Stimulated activated naive B cell treated with anti-CD40 and anti-IgM and Interleukin-4, amounts not matched to agents 10 μg/mL and 1 μg/mL and 100 μg/mL, for 72 hours (primary cell): Measurements from ENCODE around the gene FATE1.
A peak's percentile ranks its signal among the peaks of the same experiment; 100 is the strongest.

ENCODE experiments used
- ATAC-seq, 2 donors: fragments of 150-1000 bp; cut with Tn5 transposase; replicated peaks; 2 replicates each; pipeline ENCODE4 v1.10.0; 2021; ENCODE audit warnings: moderate library complexity in 1 of 2
- DNase-seq: peaks from one replicate; pipeline ENCODE4 v3.0.0; 2021
- H3K27ac Mint-ChIP-seq: one replicate; pipeline ENCODE4 v1.8.0; 2022; ENCODE audit warnings: mild to moderate bottlenecking, mixed read lengths
- H3K27me3 Mint-ChIP-seq, 2 donors: one replicate each; pipeline ENCODE4 v1.8.0; 2022; ENCODE audit warnings: mixed read lengths in 2 of 2
- H3K36me3 Mint-ChIP-seq, 2 donors: one replicate each; pipeline ENCODE4 v1.8.0; 2022; ENCODE audit warnings: mixed read lengths in 2 of 2, mild to moderate bottlenecking in 1 of 2
- H3K4me1 Mint-ChIP-seq, 2 donors: one replicate each; pipeline ENCODE4 v1.8.0; 2022; ENCODE audit warnings: mixed read lengths in 2 of 2, mild to moderate bottlenecking in 1 of 2
- H3K4me3 Mint-ChIP-seq, 2 donors: one replicate each; pipeline ENCODE4 v1.8.0; 2022; ENCODE audit warnings: mild to moderate bottlenecking in 2 of 2, mixed read lengths in 2 of 2, moderate library complexity in 1 of 2
- H3K9me3 Mint-ChIP-seq, 2 donors: one replicate each; pipeline ENCODE4 v1.8.0; 2022; ENCODE audit warnings: mixed read lengths in 2 of 2, mild to moderate bottlenecking in 1 of 2

Gene FATE1

GRCh38 chrX:151722241-151722846 lies 6.5 kb downstream of the FATE1 start:
- Mint-ChIP-seq H3K27me3 (peaks cover 0 to 12% of the 10 kb centered on the region in 2 donors), H3K27ac (no peak overlapping the region), H3K4me3 (no peak overlapping the region), H3K36me3 (no peaks in the 10 kb centered on the region), H3K9me3 (peaks cover 0 to 3% of the 10 kb centered on the region in 2 donors), H3K4me1 (no peaks in the 10 kb centered on the region)
- ATAC-seq (peak in 1 of 2 donors; percentile 67), DNase-seq (no peak)

- no peak overlapping the region for H3K27ac Mint-ChIP-seq
- no peak overlapping the region for H3K4me3 Mint-ChIP-seq
- H3K9me3 Mint-ChIP-seq = peaks cover 0 to 3% of the 10 kb centered on the region in 2 donors
- no peaks in the 10 kb centered on the region for H3K4me1 Mint-ChIP-seq
- peaks cover 0 to 12% of the 10 kb centered on the region in 2 donors for H3K27me3 Mint-ChIP-seq
- ATAC-seq (no peak), DNase-seq (no peak)
- no peaks in the 10 kb centered on the region for H3K36me3 Mint-ChIP-seq
These were observed 7.4 kb downstream of the FATE1 start for GRCh38 chrX:151723156-151723760.

GRCh38 chrX:151724563-151725337 lies 8.9 kb downstream of the FATE1 start:
- Mint-ChIP-seq H3K36me3 (no peaks in the 10 kb centered on the region), H3K4me1 (no peaks in the 10 kb centered on the region), H3K27ac (no peak overlapping the region), H3K9me3 (no peaks in the 10 kb centered on the region), H3K27me3 (peaks cover 0 to 12% of the 10 kb centered on the region in 2 donors), H3K4me3 (no peak overlapping the region)
- DNase-seq (no peak), ATAC-seq (no peak)

DNA sequence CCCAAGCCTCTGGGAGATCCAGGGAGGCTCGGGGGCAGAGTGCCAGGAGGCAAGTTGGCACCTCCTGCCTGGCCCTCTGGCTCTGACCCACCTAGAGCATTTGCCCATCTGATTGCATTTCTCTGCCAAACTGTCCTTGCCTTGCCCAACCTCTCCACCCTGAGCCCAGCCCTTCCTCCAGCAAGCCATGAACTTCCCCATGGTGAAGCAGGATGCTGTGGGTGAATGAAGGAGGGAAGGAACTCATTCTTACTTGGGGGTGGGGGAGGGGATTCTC lies 9.4 kb downstream of the FATE1 start:
- H3K27me3 Mint-ChIP-seq = peaks cover 0 to 12% of the 10 kb centered on the region in 2 donors
- H3K27ac Mint-ChIP-seq = no peak overlapping the region
- H3K4me1 Mint-ChIP-seq = no peaks in the 10 kb centered on the region
- no peaks in the 10 kb centered on the region for H3K36me3 Mint-ChIP-seq
- no peaks in the 10 kb centered on the region for H3K9me3 Mint-ChIP-seq
- no peak for ATAC-seq
- no peak overlapping the region for H3K4me3 Mint-ChIP-seq
- DNase-seq = no peak

- Mint-ChIP-seq H3K4me1 (no peaks in the 10 kb centered on the region), H3K4me3 (no peak overlapping the region), H3K27ac (no peak overlapping the region), H3K9me3 (no peaks in the 10 kb centered on the region), H3K27me3 (peaks cover 0 to 12% of the 10 kb centered on the region in 2 donors), H3K36me3 (no peaks in the 10 kb centered on the region)
- ATAC-seq (no peak), DNase-seq (no peak)
These were observed 10.9 kb downstream of the FATE1 start for GRCh38 chrX:151726751-151727150.

DNA sequence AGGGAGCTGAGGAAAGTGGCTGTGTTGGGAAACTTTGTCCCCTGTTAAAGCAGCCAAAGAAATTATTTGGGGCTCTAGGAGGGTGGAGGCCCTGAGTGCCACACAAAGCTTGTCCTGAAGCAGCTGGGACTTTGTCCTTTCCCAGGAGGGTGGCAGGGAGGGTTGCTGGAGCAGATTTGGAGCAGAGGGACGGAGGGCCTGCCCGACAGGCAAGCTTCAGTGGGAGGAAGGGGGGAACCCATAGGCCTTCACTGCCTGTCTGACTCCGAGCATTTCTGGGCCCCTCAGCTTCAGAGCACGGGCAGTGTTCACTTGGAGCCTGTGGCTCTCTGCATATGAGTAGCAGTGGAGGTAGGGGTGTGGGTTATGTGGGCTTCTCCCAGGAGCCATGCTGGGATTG lies 11.5 kb downstream of the FATE1 start:
- no peak for DNase-seq
- H3K27me3 Mint-ChIP-seq = peaks cover 0 to 12% of the 10 kb centered on the region in 2 donors
- no peak overlapping the region for H3K27ac Mint-ChIP-seq
- H3K9me3 Mint-ChIP-seq = no peaks in the 10 kb centered on the region
- no peaks in the 10 kb centered on the region for H3K36me3 Mint-ChIP-seq
- H3K4me1 Mint-ChIP-seq = no peaks in the 10 kb centered on the region
- no peak for ATAC-seq
- H3K4me3 Mint-ChIP-seq = no peak overlapping the region

DNA sequence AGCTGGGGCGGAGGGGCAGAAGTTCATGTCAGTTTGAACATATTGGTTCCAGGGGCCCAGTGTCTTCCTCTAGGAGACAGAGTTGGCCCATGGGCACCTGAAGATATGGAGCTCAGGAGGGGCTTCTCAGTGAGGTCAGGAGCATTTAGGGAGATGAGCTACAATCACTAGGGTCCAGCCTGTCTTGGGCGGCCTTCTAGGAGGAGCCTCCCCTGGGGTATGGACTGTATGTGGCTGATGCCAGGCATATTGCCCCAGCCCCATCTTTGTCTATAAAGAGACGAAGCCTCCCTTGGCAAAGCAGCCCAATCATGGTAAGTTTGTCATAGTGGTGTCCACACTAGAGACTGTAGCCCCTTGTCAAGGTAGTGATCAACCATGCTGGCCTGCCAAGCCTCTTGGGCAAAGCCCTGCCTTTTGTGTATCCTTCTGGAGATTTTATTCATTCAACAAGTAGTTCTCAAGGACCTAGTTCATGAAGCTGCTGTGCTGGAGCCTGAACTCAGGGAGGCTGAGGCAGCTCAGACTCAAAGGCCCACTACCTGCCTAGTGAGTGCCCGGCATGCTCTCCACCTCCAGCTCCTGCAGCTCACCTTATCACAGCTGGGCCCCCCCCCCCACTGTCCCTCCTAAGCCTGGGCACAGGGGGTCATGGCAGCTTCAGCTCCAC lies 13.4 kb downstream of the FATE1 start:
- Mint-ChIP-seq H3K27me3 (peaks cover 0 to 6% of the 10 kb centered on the region in 2 donors), H3K4me3 (no peak overlapping the region), H3K36me3 (no peaks in the 10 kb centered on the region), H3K27ac (no peak overlapping the region), H3K4me1 (no peaks in the 10 kb centered on the region), H3K9me3 (no peaks in the 10 kb centered on the region)
- DNase-seq (no peak), ATAC-seq (no peak)

DNA sequence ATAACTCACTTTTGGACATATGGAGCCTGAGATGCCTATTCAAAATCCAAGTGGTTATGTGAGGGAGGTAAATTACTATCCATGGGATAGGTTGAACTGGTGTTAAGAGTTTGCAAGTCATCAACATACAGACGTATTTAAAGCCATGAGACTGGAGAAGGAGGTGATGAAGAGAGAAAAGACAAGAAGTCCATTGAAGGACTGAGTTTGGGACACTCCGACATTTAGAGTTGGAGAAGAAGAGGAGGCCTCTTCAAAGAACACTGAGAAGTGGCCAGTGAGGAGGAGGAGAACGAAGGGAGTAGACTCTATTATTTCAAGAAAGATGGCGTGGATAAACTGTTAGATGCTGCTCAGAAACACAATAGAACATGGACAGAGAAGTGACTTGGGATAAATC lies 18.6 kb downstream of the FATE1 start, which contains the start of gene CNGA2:
TSS of gene CNGA2 (plus strand) at position 301 of the 400 bp plus-strand sequence. CDS start 3,738 bp downstream, outside the sequence.
- Mint-ChIP-seq H3K4me1 (no peaks in the 10 kb centered on the region), H3K27me3 (peaks cover 0 to 14% of the 10 kb centered on the region in 2 donors), H3K4me3 (no peak within 1 kb of the TSS), H3K36me3 (no peaks in the 10 kb centered on the region), H3K27ac (no peak within 1 kb of the TSS), H3K9me3 (no peaks in the 10 kb centered on the region)
- no peak for ATAC-seq
- DNase-seq = no peak

GRCh38 chrX:151735219-151735618 lies 19.4 kb downstream of the FATE1 start:
- Mint-ChIP-seq H3K27me3 (peaks cover 0 to 14% of the 10 kb centered on the region in 2 donors), H3K36me3 (no peaks in the 10 kb centered on the region), H3K9me3 (no peaks in the 10 kb centered on the region), H3K27ac (no peak overlapping the region), H3K4me3 (no peak overlapping the region), H3K4me1 (no peaks in the 10 kb centered on the region)
- ATAC-seq = no peak
- no peak for DNase-seq

DNA sequence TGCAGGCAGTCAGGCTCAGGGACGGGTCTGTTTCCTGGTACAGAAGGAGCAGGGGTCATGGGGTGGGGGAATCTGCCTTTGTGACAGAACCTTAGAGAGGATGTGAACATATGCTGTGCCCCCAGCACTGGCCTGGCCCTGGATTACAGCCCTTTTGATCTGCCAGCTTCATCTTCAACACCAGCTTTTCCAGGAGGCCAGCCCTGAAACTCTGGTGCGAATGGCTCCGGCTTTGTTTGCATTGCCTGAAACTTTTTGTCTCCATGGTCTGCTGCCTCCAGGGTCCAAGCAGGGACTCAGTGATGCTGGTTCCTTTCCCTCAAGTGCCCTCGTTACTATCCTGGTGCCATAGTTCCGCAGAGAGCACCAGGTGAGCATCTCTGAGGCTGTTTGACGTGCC lies 20.9 kb downstream of the FATE1 start:
- peaks cover 0 to 14% of the 10 kb centered on the region in 2 donors for H3K27me3 Mint-ChIP-seq
- H3K36me3 Mint-ChIP-seq = no peaks in the 10 kb centered on the region
- H3K4me1 Mint-ChIP-seq = no peaks in the 10 kb centered on the region
- no peak overlapping the region for H3K4me3 Mint-ChIP-seq
- no peaks in the 10 kb centered on the region for H3K9me3 Mint-ChIP-seq
- H3K27ac Mint-ChIP-seq = no peak overlapping the region
- ATAC-seq (no peak), DNase-seq (no peak)

DNA sequence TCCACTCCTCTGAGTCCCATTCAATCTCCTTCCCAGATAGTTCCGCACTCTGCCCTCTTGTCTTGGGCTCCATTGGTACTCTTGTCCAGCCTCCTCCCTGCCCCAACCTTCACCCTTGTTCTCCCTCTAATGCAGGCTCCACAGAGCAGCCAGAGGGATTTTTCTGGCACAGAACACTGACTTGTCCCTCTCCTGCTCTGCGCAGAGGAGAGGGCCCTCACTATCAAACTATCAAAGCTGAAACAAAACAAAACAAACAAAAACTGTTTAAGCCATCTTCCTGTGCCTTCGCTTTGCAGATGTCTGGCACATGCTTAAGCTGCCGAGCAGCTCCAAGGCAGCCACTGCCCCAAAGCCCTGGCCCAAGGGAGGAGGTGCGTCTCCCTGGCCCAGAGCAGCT lies 21.7 kb downstream of the FATE1 start:
- ATAC-seq = no peak
- no peak for DNase-seq
- H3K27ac Mint-ChIP-seq = no peak overlapping the region

GRCh38 chrX:151738751-151739150 lies 22.9 kb downstream of the FATE1 start:
- Mint-ChIP-seq H3K36me3 (no peaks in the 10 kb centered on the region), H3K27me3 (peaks cover 0 to 15% of the 10 kb centered on the region in 2 donors), H3K9me3 (peaks cover 0 to 2% of the 10 kb centered on the region in 2 donors), H3K4me1 (no peaks in the 10 kb centered on the region), H3K27ac (no peak overlapping the region), H3K4me3 (no peak overlapping the region)
- no peak for DNase-seq
- no peak for ATAC-seq

More for the DNA sequence above, 21.7 kb downstream of the FATE1 start:
- Mint-ChIP-seq H3K4me3 (no peak overlapping the region), H3K27me3 (peaks cover 0 to 14% of the 10 kb centered on the region in 2 donors), H3K9me3 (peaks cover 0 to 2% of the 10 kb centered on the region in 2 donors), H3K4me1 (no peaks in the 10 kb centered on the region), H3K36me3 (no peaks in the 10 kb centered on the region)

DNA sequence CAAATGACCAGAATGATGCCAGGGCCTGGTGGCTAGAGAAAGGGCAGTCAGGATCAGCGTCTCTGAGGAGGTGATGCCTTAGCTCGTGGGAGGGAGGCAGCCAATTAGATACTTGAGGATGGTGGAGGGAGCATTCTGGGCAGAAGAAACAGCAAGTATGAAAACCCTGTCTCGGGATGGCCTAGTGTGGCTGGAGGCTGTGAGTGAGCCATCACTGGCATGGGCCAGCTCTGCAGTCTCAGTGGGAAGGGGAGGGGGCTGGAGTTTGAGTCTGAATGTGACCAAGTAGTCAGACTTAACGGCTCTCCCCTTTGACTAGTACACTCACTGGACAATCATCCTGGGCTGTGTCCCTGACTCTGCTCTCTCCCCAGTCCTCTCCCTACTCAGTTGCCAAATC lies 25.8 kb downstream of the FATE1 start:
- no peak overlapping the region for H3K4me3 Mint-ChIP-seq
- H3K27ac Mint-ChIP-seq = no peak overlapping the region
- DNase-seq (no peak), ATAC-seq (no peak)
- peaks cover 0 to 2% of the 10 kb centered on the region in 2 donors for H3K9me3 Mint-ChIP-seq
- no peaks in the 10 kb centered on the region for H3K4me1 Mint-ChIP-seq
- peaks cover 0 to 9% of the 10 kb centered on the region in 2 donors for H3K27me3 Mint-ChIP-seq
- H3K36me3 Mint-ChIP-seq = no peaks in the 10 kb centered on the region

- H3K27me3 Mint-ChIP-seq = peaks cover 0 to 7% of the 10 kb centered on the region in 2 donors
- H3K4me1 Mint-ChIP-seq = no peaks in the 10 kb centered on the region
- H3K36me3 Mint-ChIP-seq = no peaks in the 10 kb centered on the region
- ATAC-seq = no peak
- H3K9me3 Mint-ChIP-seq = peaks cover 0 to 2% of the 10 kb centered on the region in 2 donors
- no peak overlapping the region for H3K4me3 Mint-ChIP-seq
- no peak overlapping the region for H3K27ac Mint-ChIP-seq
- no peak for DNase-seq
These were observed 26.5 kb downstream of the FATE1 start for GRCh38 chrX:151742311-151742710.
